ENCODE measurements around the gene KCNG2.
"Not testable (repeated sequence)": the region's sequence is repeated elsewhere in the genome, so short reads cannot be mapped to it uniquely, and the experiment has no call there.

GRCh38 chr18:79865951-79866350 is 68.2 kb downstream of the KCNG2 start:
- not testable (repeated sequence) for TF ChIP-seq CTCF (conservative IDR thresholded peaks at IDR 0.05; ENCODE audit: low read length); EZH2phosphoT487 (IDR thresholded peaks at IDR 0.05; ENCODE audit: borderline replicate concordance, low read depth, low read length)

All from OCI-LY7 (cell line).